ENCODE measurements around the gene SAG. TPM values are rescaled to one million over a fixed set of nuclear protein-coding genes. Genes with fewer than 3 reads are reported as not detected.

Gene SAG
- total and polyA plus RNA-seq, 10 of the 15 experiments (the other 5 are each of a cell fraction or from before 2014, with no cell fraction given), result 0.06 to 0.47 TPM; not detected in 8

GRCh38 chr2:233386382-233387041 lies 78.9 kb downstream of the SAG start:
- Histone ChIP-seq H3K27ac (ENCODE audit: control insufficient read depth, insufficient read depth) (peak overlapping the region; percentile 96), H3K9ac (ENCODE audit: control insufficient read depth, insufficient read depth, low read length) (peak overlapping the region; percentile 66)
- no peak for ATAC-seq

More at GRCh38 chr2:233386382-233387041, 78.9 kb downstream of the SAG start:
- no peak for FAIRE-seq
- H3K4me1 ChIP-seq (ENCODE audit: control insufficient read depth, insufficient read depth, low read length), result peaks cover 46% of the 10 kb centered on the region
- in situ Hi-C loops (cut with MboI), result no loop called here
- H3K27me3 ChIP-seq (replicated peaks in 1 of 2; ENCODE audit: control insufficient read depth in 2 of 2, insufficient read depth in 2 of 2, low read length in 1 of 2), result no peaks in the 10 kb centered on the region
- no peak for DNase-seq (ENCODE audit: low read depth, low spot score)
- intact Hi-C loops (cut with micrococcal nuclease; ENCODE audit: unreplicated experiment), result no loop called here
- WGBS (ENCODE audit: insufficient coverage, insufficient replicate concordance, low lambda C conversion rate, missing lambda C conversion rate), result 39% methylated on average over 13 of the region's 13 CpGs
- no peak for TF ChIP-seq CBFB (IDR thresholded peaks at IDR 0.05; ENCODE audit: low read depth)
- no peak for TF ChIP-seq FOXM1 (IDR thresholded peaks at IDR 0.05; ENCODE audit: low read depth, low read length)
- TF ChIP-seq ZBTB11 (CRISPR knock-in tag; IDR thresholded peaks at IDR 0.05), result no peak
- TF ChIP-seq SREBF1 (IDR thresholded peaks at IDR 0.05; ENCODE audit: low read length), result no peak
- no peak for TF ChIP-seq PAX5 (IDR thresholded peaks at IDR 0.05; ENCODE audit: borderline replicate concordance, low read depth, low read length)
- TF ChIP-seq NR2C1 (IDR thresholded peaks at IDR 0.05), result no peak
- TF ChIP-seq EP300 (IDR thresholded peaks at IDR 0.05; ENCODE audit: borderline replicate concordance in 1 of 2, control insufficient read depth in 1 of 2, low read depth in 2 of 2, low read length in 2 of 2), result no peak
- CTCF ChIA-PET, result no interaction called here
- peak overlapping the region; percentile 24 for H3K4me3 ChIP-seq
- BruUV-seq (replicated peaks), result no TSS peak
- peak overlapping the region; percentile 87 for H3K4me2 ChIP-seq (ENCODE audit: control insufficient read depth, insufficient read depth)
- H3K79me2 ChIP-seq (ENCODE audit: control insufficient read depth, insufficient read depth, low read length), result peaks cover 47% of the 10 kb centered on the region
- no peaks in the 10 kb centered on the region for H3K9me3 ChIP-seq (replicated peaks; ENCODE audit: control insufficient read depth, insufficient read depth, low read length)
- SMC1A ChIA-PET (ENCODE audit: uncharacterized antibody, unreplicated experiment), result no interaction called here
- POLR2A ChIA-PET, result no interaction called here
- RAD21 ChIA-PET (ENCODE audit: unreplicated experiment), result interaction anchor here (1.9 kb wide), 1 partner anchor 57 kb away, joined by 6 read pairs; no protein-coding TSS in a partner anchor
- H4K20me1 ChIP-seq (ENCODE audit: control insufficient read depth, insufficient read depth), result no peaks in the 10 kb centered on the region
- no peak overlapping the region for H2AFZ ChIP-seq (ENCODE audit: control insufficient read depth, low read depth, low read length)
- H3K36me3 ChIP-seq (ENCODE audit: control insufficient read depth in 2 of 2, insufficient read depth in 2 of 2, low read length in 1 of 2), result peaks cover 2 to 6% of the 10 kb centered on the region in 2 experiments; a peak in 3 of 4 replicates
